ENCODE results near the gene FLRT1. TPM values are rescaled to one million over a fixed set of nuclear protein-coding genes. Genes with fewer than 3 reads are reported as not detected.

Gene FLRT1
- total RNA-seq, 4 donors from 2014 or later: 0.32 to 1.4 (median 0.90) TPM

DNA sequence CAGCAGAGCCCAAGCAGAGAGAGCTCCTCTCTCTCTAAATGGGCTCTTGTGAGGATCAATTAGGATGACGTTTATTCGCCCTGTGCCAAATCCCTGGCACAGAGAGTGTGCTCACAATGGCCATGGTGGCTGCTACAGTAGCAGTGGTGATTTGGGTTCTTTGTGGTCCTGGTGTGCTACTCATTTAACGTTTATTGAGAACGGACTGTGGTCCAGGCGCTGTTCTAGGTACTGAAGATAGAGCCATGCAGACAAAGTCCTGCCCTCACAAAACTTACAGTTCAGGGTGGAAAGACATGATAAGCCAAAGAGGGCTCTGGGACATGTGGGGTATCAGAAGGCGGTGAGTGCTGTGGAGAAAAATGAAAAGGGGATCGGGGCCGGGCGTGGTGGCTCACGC, 44.2 kb upstream of the FLRT1 start:
- DNase-seq: no peak
- in situ Hi-C loops (cut with MboI; ENCODE audit: low pct_ligation_motif_present in 1 of 4, low pct_unique_long_range_greater_than_20kb in 1 of 4, low sequenced_read_pairs in 3 of 4) (loop anchor here in 3 of 4 donors (10.0 kb wide), 2 partner anchors 153 to 163 kb away; no protein-coding TSS in a partner anchor), intact Hi-C loops (cut with DNase I; ENCODE audit: low total_unique reads) (no loop called here)
- Histone ChIP-seq H3K4me1 (peaks cover 8 to 20% (median 12%) of the 10 kb centered on the region in 4 donors), H3K9me3 (no peaks in the 10 kb centered on the region), H3K27ac (no peak overlapping the region), H3K4me3 (no peak overlapping the region), H3K36me3 (peaks cover 0 to 6% (median 2%) of the 10 kb centered on the region in 4 donors), H3K27me3 (no peaks in the 10 kb centered on the region)
- 88 to 94% methylated on average over 8 to 10 of the region's 10 CpGs for WGBS, 2 donors (ENCODE audit: low coverage in 1 of 2)
- no peak for TF ChIP-seq POLR2AphosphoS5 (IDR thresholded peaks at IDR 0.05)
- no peak for TF ChIP-seq EP300 (IDR thresholded peaks at IDR 0.05; ENCODE audit: low read depth)
- TF ChIP-seq POLR2A (IDR thresholded peaks at IDR 0.05): no peak
- TF ChIP-seq, protein P1, sequence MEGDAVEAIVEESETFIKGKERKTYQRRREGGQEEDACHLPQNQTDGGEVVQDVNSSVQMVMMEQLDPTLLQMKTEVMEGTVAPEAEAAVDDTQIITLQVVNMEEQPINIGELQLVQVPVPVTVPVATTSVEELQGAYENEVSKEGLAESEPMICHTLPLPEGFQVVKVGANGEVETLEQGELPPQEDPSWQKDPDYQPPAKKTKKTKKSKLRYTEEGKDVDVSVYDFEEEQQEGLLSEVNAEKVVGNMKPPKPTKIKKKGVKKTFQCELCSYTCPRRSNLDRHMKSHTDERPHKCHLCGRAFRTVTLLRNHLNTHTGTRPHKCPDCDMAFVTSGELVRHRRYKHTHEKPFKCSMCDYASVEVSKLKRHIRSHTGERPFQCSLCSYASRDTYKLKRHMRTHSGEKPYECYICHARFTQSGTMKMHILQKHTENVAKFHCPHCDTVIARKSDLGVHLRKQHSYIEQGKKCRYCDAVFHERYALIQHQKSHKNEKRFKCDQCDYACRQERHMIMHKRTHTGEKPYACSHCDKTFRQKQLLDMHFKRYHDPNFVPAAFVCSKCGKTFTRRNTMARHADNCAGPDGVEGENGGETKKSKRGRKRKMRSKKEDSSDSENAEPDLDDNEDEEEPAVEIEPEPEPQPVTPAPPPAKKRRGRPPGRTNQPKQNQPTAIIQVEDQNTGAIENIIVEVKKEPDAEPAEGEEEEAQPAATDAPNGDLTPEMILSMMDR (IDR thresholded peaks at IDR 0.05): no peak

DNA sequence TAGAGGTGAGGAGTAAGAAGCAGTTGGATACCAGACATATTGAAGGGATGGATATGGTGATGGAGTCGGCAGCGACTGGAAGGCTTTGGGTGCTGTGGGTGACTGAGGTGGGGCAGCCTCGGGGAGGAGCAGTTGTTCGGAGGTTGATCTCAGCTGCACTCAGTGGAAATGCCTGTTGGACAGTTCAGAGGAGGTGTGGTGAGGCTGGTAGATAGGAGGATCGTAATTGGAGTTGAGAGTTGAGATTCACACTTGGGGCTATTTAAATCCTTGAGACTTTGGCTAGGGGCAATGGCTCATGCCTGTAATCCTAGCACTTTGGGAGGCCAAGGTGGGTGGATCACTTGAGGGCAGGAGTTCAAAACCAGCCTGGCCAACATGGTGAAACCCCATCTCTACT, 42.6 kb upstream of the FLRT1 start:
- TF ChIP-seq EP300 (IDR thresholded peaks at IDR 0.05; ENCODE audit: low read depth) (no peak), POLR2AphosphoS5 (IDR thresholded peaks at IDR 0.05) (no peak), POLR2A (IDR thresholded peaks at IDR 0.05) (no peak)
- TF ChIP-seq, protein P1 (IDR thresholded peaks at IDR 0.05): no peak
- Histone ChIP-seq H3K27ac (no peak overlapping the region), H3K9me3 (no peaks in the 10 kb centered on the region), H3K27me3 (no peaks in the 10 kb centered on the region), H3K4me3 (no peak overlapping the region), H3K4me1 (peaks cover 0 to 5% (median under 1%) of the 10 kb centered on the region in 4 donors), H3K36me3 (peaks cover 0 to 19% (median 7%) of the 10 kb centered on the region in 4 donors)
- intact Hi-C loops (cut with DNase I; ENCODE audit: low total_unique reads): no loop called here
- in situ Hi-C loops (cut with MboI; ENCODE audit: low pct_ligation_motif_present in 1 of 4, low pct_unique_long_range_greater_than_20kb in 1 of 4, low sequenced_read_pairs in 3 of 4): loop anchor here in 3 of 4 donors (10.0 kb wide), 2 partner anchors 152 to 162 kb away; no protein-coding TSS in a partner anchor
- no peak for DNase-seq
- WGBS, 2 donors (ENCODE audit: low coverage in 1 of 2): 72 to 93% methylated on average over 3 to 5 of the region's 5 CpGs

GRCh38 chr11:63993993-63994392, 41.7 kb upstream of the FLRT1 start:
- WGBS, 2 donors (ENCODE audit: low coverage in 1 of 2): 33 to 73% methylated on average over 2 to 6 of the region's 6 CpGs
- DNase-seq: no peak
- intact Hi-C loops (cut with DNase I; ENCODE audit: low total_unique reads) (no loop called here), in situ Hi-C loops (cut with MboI; ENCODE audit: low pct_ligation_motif_present in 1 of 4, low pct_unique_long_range_greater_than_20kb in 1 of 4, low sequenced_read_pairs in 3 of 4) (loop anchor here in 3 of 4 donors (10.0 kb wide), 2 partner anchors 151 to 161 kb away; no protein-coding TSS in a partner anchor)
- Histone ChIP-seq H3K9me3 (no peaks in the 10 kb centered on the region), H3K27ac (no peak overlapping the region), H3K27me3 (no peaks in the 10 kb centered on the region), H3K4me1 (peaks cover under 1 to 8% (median 3%) of the 10 kb centered on the region in 4 donors), H3K36me3 (peaks cover 0 to 17% (median 6%) of the 10 kb centered on the region in 4 donors), H3K4me3 (no peak overlapping the region)
- TF ChIP-seq POLR2AphosphoS5 (IDR thresholded peaks at IDR 0.05) (no peak), EP300 (IDR thresholded peaks at IDR 0.05; ENCODE audit: low read depth) (no peak), POLR2A (IDR thresholded peaks at IDR 0.05) (no peak)
- TF ChIP-seq, protein P1 (IDR thresholded peaks at IDR 0.05): no peak

DNA sequence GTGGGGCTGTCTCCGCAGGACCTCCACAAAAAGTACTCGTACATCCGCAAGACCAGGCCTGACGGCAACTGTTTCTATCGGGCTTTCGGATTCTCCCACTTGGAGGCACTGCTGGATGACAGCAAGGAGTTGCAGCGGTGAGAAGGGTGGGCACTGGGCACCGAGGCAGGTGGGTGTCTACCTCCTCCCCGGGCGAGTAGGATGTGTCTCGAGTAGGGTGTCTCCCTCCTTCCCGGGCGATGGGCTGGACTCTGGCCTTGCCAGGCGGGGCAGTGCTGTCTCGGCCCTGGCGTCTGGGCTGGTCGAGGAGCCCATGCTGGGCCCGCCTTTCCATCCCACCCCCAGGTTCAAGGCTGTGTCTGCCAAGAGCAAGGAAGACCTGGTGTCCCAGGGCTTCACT, 39.2 kb upstream of the FLRT1 start:
- Histone ChIP-seq H3K9me3 (no peaks in the 10 kb centered on the region), H3K4me3 (no peak overlapping the region), H3K4me1 (peaks cover 18 to 27% (median 22%) of the 10 kb centered on the region in 4 donors), H3K27ac (no peak overlapping the region), H3K27me3 (no peaks in the 10 kb centered on the region), H3K36me3 (peaks cover 0 to 13% (median 6%) of the 10 kb centered on the region in 4 donors)
- TF ChIP-seq EP300 (IDR thresholded peaks at IDR 0.05; ENCODE audit: low read depth) (no peak), POLR2AphosphoS5 (IDR thresholded peaks at IDR 0.05) (no peak), POLR2A (IDR thresholded peaks at IDR 0.05) (no peak)
- TF ChIP-seq, protein P1 (IDR thresholded peaks at IDR 0.05): no peak
- in situ Hi-C loops (cut with MboI; ENCODE audit: low pct_ligation_motif_present in 1 of 4, low pct_unique_long_range_greater_than_20kb in 1 of 4, low sequenced_read_pairs in 3 of 4): loop anchor here in 3 of 4 donors (10.0 kb wide), 2 partner anchors 148 to 158 kb away; no protein-coding TSS in a partner anchor
- intact Hi-C loops (cut with DNase I; ENCODE audit: low total_unique reads): no loop called here
- no peak for DNase-seq
- WGBS, 2 donors (ENCODE audit: low coverage in 1 of 2): 75% methylated on average over 18 of the region's 18 CpGs; no CpG with 5 or more reads in 1 of the 2 donors
